GM23338 (cell line): Measurements from ENCODE around the gene THBS4. TPM values are rescaled to one million over a fixed set of nuclear protein-coding genes. Genes with fewer than 3 reads are reported as not detected.

ENCODE experiments used
- ATAC-seq: fragments of 200-7000 bp; cut with Tn5 transposase; 3 replicates; pipeline ENCODE4 v1.9.1; 2020
- DNase-seq: peaks from one replicate; pipeline ENCODE4 v3.0.0-alpha.2; 2015; ENCODE audit warnings: low spot score
- H2AFZ ChIP-seq: fragments of 200-600 bp; sonication (generic); 2 replicates; pipeline ENCODE4 v1.8.0; 2016; ENCODE audit warnings: antibody characterized with exemption, mild to moderate bottlenecking, moderate library complexity
- H3F3A ChIP-seq: fragments of 200-600 bp; sonication (generic); replicated peaks from 2 replicates; pipeline ENCODE4 v1.8.0; 2017; ENCODE audit warnings: antibody characterized with exemption, mixed run types, low read depth
- H3K27ac ChIP-seq: fragments of 200-600 bp; sonication (generic); 2 replicates; pipeline ENCODE4 v1.6.1; 2016; ENCODE audit warnings: low read depth
- H3K27me3 ChIP-seq: fragments of 200-600 bp; sonication (generic); 2 replicates; pipeline ENCODE4 v1.8.0; 2016; ENCODE audit warnings: mild to moderate bottlenecking, mixed run types, moderate library complexity; ENCODE audit not compliant: insufficient read depth
- H3K36me3 ChIP-seq: fragments of 200-600 bp; sonication (generic); 2 replicates; pipeline ENCODE4 v1.8.0; 2016; ENCODE audit warnings: mild to moderate bottlenecking; ENCODE audit not compliant: insufficient read depth
- H3K4me1 ChIP-seq: fragments of 200-600 bp; sonication (generic); 2 replicates; pipeline ENCODE4 v1.8.0; 2016; ENCODE audit warnings: mild to moderate bottlenecking, moderate library complexity; ENCODE audit not compliant: insufficient read depth
- H3K4me2 ChIP-seq: fragments of 200-600 bp; sonication (generic); 2 replicates; pipeline ENCODE4 v1.7.1; 2017; ENCODE audit warnings: mixed run types
- H3K4me3 ChIP-seq: fragments of 200-600 bp; sonication (generic); 2 replicates; pipeline ENCODE4 v1.6.1; 2016; ENCODE audit warnings: mixed run types
- H3K79me2 ChIP-seq: fragments of 200-600 bp; sonication (generic); replicated peaks from 2 replicates; pipeline ENCODE4 v1.8.0; 2017; ENCODE audit warnings: mild to moderate bottlenecking; ENCODE audit not compliant: insufficient read depth
- H3K9me2 ChIP-seq: fragments of 200-600 bp; sonication (generic); 2 replicates; pipeline ENCODE4 v1.8.0; 2017; ENCODE audit not compliant: insufficient read depth
- H4K20me1 ChIP-seq: fragments of 200-600 bp; sonication (generic); replicated peaks from 2 replicates; pipeline ENCODE4 v1.8.0; 2017; ENCODE audit warnings: mild to moderate bottlenecking; ENCODE audit not compliant: insufficient read depth
- H3K27ac Mint-ChIP-seq: 2 replicates; pipeline ENCODE4 v1.8.0; 2020; ENCODE audit warnings: inconsistent platforms, mild to moderate bottlenecking, moderate library complexity, mixed read lengths
- H3K27me3 Mint-ChIP-seq: 3 replicates; pipeline ENCODE4 v1.8.0; 2022; ENCODE audit warnings: low read depth, mild to moderate bottlenecking, moderate library complexity, mixed read lengths, inconsistent platforms; ENCODE audit not compliant: insufficient read depth, poor library complexity
- H3K36me3 Mint-ChIP-seq: 3 replicates; pipeline ENCODE4 v1.8.0; 2021; ENCODE audit warnings: low read depth, mild to moderate bottlenecking, inconsistent platforms, moderate library complexity, mixed read lengths
- H3K4me1 Mint-ChIP-seq: 3 replicates; pipeline ENCODE4 v1.8.0; 2020; ENCODE audit warnings: mild to moderate bottlenecking, inconsistent platforms, mixed read lengths
- H3K4me3 Mint-ChIP-seq: 3 replicates; pipeline ENCODE4 v1.8.0; 2021; ENCODE audit warnings: moderate library complexity, mild to moderate bottlenecking, inconsistent platforms, mixed read lengths
- H3K9me3 Mint-ChIP-seq: 3 replicates; pipeline ENCODE4 v1.8.0; 2020; ENCODE audit warnings: moderate library complexity, mild to moderate bottlenecking, inconsistent platforms, mixed read lengths
- CREB1 ChIP-seq: fragments of 250-450 bp; sonication (Bioruptor Pico); IDR thresholded peaks from 2 replicates; pipeline ENCODE4 v1.5.0; 2020; ENCODE audit warnings: low read depth, mild to moderate bottlenecking, moderate library complexity
- EZH2 ChIP-seq: fragments of 200-600 bp; sonication (generic); IDR thresholded peaks from one replicate; pipeline ENCODE4 v1.8.0; 2017; ENCODE audit warnings: antibody characterized with exemption, mild to moderate bottlenecking, low read depth; ENCODE audit not compliant: unreplicated experiment
- EZH2phosphoT487 ChIP-seq: fragments of 200-600 bp; sonication (generic); IDR thresholded peaks from one replicate; pipeline ENCODE4 v1.8.1; 2018; ENCODE audit warnings: antibody characterized with exemption; ENCODE audit not compliant: unreplicated experiment
- JUNB ChIP-seq: IDR thresholded peaks from one replicate; pipeline ENCODE4 v1.6.1; 2016; ENCODE audit warnings: antibody characterized with exemption; ENCODE audit not compliant: unreplicated experiment
- NANOG ChIP-seq: IDR thresholded peaks from 2 replicates; pipeline ENCODE4 v1.6.1; 2016; ENCODE audit warnings: antibody characterized with exemption, borderline replicate concordance
- POLR2AphosphoS5 ChIP-seq: IDR thresholded peaks from 2 replicates; pipeline ENCODE4 v1.6.1; 2016; ENCODE audit warnings: antibody characterized with exemption, low read depth
- STAT1 ChIP-seq: IDR thresholded peaks from one replicate; pipeline ENCODE4 v1.6.1; 2016; ENCODE audit warnings: antibody characterized with exemption; ENCODE audit not compliant: unreplicated experiment
- ZNF114 ChIP-seq: fragments of 250-450 bp; sonication (Bioruptor Pico); IDR thresholded peaks from 2 replicates; pipeline ENCODE4 v1.5.0; 2020; ENCODE audit warnings: mild to moderate bottlenecking, moderate library complexity
- ZNF331 ChIP-seq: fragments of 250-450 bp; sonication (Bioruptor Pico); IDR thresholded peaks from 2 replicates; pipeline ENCODE4 v1.5.0; 2020; ENCODE audit warnings: low read depth, mild to moderate bottlenecking, moderate library complexity
- polyA plus RNA-seq: library from polyadenylated mRNA; unstranded; fragments of >200 nt; fragmentation: Nextera tagmentation; extraction: Ambion mirVana; gene quantifications from 2 replicates; pipeline ENCODE4 v1.2.1, GENCODE V29; 2016
- total RNA-seq: library from RNA; depleted of rRNA; stranded (reverse); fragments of >200 nt; shearing (Covaris generic); gene quantifications from 2 replicates; pipeline ENCODE4 v1.2.3, GENCODE V29; 2014
- TF ChIP-seq, protein P1 (sequence below): IDR thresholded peaks from one replicate; pipeline ENCODE4 v1.6.1; 2018; ENCODE audit warnings: antibody characterized with exemption; ENCODE audit not compliant: unreplicated experiment
- TF ChIP-seq, protein P2 (sequence below), 2 experiments: fragments of 200-600 bp in 1 of 2; sonication (generic) in 1 of 2; conservative IDR thresholded peaks; 2 replicates each; pipeline versions ENCODE4 v1.5.1 to v1.6.1; 2016 to 2017; ENCODE audit warnings: antibody characterized with exemption in 2 of 2, low read depth in 2 of 2, mild to moderate bottlenecking in 2 of 2, moderate library complexity in 1 of 2
- TF ChIP-seq, protein P3 (sequence below): fragments of 250-450 bp; sonication (Bioruptor Pico); IDR thresholded peaks from 2 replicates; pipeline ENCODE4 v1.5.0; 2020; ENCODE audit warnings: mild to moderate bottlenecking, moderate library complexity
- TF ChIP-seq, protein P4 (sequence below): IDR thresholded peaks from 2 replicates; pipeline ENCODE4 v1.6.1; 2016; ENCODE audit warnings: antibody characterized with exemption

The THBS4 gene
- total and polyA plus RNA-seq, 2 experiments from 2014 or later, result 14.0 to 23.2 TPM

DNA sequence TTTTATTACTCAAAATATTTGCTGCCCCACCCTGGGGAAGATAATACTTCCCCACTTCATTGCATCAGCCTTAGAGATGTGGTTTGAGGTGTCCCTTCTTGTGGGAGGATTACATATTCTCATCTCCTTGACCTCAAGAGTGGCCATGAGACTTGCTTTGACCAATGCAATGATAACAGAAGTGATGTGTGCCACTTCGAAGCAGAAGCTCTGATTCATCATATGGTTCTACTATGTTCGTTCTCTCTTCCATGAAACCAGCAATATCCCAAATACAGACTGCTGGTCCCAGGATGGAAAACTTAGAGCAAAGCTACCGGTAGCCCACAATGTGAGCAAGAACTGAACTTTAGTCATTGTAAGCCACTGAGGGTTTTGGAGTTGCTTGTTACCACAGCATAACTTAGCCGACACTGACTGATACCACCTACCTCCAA is 92.0 kb downstream of the THBS4 start:
- peaks cover 4% of the 10 kb centered on the region for H3K27me3 Mint-ChIP-seq
- ATAC-seq, result no peak

More for the DNA sequence above, 92.0 kb downstream of the THBS4 start:
- Mint-ChIP-seq H3K4me3 (no peak overlapping the region), H3K4me1 (peaks cover 10% of the 10 kb centered on the region), H3K27ac (no peak overlapping the region), H3K36me3 (peaks cover 14% of the 10 kb centered on the region), H3K9me3 (no peaks in the 10 kb centered on the region; the same call in 2 of the 3 replicates)
- H3F3A ChIP-seq, result no peaks in the 10 kb centered on the region
- no peak overlapping the region for H3K4me2 ChIP-seq
- H2AFZ ChIP-seq, result no peak overlapping the region
- H3K9me2 ChIP-seq, result peaks cover 12% of the 10 kb centered on the region
- H3K79me2 ChIP-seq, result no peaks in the 10 kb centered on the region
- no peak overlapping the region for H3K4me3 ChIP-seq
- no peak for TF ChIP-seq EZH2phosphoT487
- no peak for TF ChIP-seq CREB1
- TF ChIP-seq, protein P1, sequence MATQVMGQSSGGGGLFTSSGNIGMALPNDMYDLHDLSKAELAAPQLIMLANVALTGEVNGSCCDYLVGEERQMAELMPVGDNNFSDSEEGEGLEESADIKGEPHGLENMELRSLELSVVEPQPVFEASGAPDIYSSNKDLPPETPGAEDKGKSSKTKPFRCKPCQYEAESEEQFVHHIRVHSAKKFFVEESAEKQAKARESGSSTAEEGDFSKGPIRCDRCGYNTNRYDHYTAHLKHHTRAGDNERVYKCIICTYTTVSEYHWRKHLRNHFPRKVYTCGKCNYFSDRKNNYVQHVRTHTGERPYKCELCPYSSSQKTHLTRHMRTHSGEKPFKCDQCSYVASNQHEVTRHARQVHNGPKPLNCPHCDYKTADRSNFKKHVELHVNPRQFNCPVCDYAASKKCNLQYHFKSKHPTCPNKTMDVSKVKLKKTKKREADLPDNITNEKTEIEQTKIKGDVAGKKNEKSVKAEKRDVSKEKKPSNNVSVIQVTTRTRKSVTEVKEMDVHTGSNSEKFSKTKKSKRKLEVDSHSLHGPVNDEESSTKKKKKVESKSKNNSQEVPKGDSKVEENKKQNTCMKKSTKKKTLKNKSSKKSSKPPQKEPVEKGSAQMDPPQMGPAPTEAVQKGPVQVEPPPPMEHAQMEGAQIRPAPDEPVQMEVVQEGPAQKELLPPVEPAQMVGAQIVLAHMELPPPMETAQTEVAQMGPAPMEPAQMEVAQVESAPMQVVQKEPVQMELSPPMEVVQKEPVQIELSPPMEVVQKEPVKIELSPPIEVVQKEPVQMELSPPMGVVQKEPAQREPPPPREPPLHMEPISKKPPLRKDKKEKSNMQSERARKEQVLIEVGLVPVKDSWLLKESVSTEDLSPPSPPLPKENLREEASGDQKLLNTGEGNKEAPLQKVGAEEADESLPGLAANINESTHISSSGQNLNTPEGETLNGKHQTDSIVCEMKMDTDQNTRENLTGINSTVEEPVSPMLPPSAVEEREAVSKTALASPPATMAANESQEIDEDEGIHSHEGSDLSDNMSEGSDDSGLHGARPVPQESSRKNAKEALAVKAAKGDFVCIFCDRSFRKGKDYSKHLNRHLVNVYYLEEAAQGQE, result no peak
- no peak for TF ChIP-seq ZNF331
- TF ChIP-seq STAT1, result no peak
- TF ChIP-seq EZH2, result no peak
- TF ChIP-seq, protein P2, sequence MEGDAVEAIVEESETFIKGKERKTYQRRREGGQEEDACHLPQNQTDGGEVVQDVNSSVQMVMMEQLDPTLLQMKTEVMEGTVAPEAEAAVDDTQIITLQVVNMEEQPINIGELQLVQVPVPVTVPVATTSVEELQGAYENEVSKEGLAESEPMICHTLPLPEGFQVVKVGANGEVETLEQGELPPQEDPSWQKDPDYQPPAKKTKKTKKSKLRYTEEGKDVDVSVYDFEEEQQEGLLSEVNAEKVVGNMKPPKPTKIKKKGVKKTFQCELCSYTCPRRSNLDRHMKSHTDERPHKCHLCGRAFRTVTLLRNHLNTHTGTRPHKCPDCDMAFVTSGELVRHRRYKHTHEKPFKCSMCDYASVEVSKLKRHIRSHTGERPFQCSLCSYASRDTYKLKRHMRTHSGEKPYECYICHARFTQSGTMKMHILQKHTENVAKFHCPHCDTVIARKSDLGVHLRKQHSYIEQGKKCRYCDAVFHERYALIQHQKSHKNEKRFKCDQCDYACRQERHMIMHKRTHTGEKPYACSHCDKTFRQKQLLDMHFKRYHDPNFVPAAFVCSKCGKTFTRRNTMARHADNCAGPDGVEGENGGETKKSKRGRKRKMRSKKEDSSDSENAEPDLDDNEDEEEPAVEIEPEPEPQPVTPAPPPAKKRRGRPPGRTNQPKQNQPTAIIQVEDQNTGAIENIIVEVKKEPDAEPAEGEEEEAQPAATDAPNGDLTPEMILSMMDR (conservative IDR thresholded peaks at IDR 0.05; ENCODE audit: low read depth in 2 of 2), result no peak
- no peak for TF ChIP-seq NANOG
- no peak for TF ChIP-seq POLR2AphosphoS5
- no peak for TF ChIP-seq JUNB
- TF ChIP-seq, protein P3, sequence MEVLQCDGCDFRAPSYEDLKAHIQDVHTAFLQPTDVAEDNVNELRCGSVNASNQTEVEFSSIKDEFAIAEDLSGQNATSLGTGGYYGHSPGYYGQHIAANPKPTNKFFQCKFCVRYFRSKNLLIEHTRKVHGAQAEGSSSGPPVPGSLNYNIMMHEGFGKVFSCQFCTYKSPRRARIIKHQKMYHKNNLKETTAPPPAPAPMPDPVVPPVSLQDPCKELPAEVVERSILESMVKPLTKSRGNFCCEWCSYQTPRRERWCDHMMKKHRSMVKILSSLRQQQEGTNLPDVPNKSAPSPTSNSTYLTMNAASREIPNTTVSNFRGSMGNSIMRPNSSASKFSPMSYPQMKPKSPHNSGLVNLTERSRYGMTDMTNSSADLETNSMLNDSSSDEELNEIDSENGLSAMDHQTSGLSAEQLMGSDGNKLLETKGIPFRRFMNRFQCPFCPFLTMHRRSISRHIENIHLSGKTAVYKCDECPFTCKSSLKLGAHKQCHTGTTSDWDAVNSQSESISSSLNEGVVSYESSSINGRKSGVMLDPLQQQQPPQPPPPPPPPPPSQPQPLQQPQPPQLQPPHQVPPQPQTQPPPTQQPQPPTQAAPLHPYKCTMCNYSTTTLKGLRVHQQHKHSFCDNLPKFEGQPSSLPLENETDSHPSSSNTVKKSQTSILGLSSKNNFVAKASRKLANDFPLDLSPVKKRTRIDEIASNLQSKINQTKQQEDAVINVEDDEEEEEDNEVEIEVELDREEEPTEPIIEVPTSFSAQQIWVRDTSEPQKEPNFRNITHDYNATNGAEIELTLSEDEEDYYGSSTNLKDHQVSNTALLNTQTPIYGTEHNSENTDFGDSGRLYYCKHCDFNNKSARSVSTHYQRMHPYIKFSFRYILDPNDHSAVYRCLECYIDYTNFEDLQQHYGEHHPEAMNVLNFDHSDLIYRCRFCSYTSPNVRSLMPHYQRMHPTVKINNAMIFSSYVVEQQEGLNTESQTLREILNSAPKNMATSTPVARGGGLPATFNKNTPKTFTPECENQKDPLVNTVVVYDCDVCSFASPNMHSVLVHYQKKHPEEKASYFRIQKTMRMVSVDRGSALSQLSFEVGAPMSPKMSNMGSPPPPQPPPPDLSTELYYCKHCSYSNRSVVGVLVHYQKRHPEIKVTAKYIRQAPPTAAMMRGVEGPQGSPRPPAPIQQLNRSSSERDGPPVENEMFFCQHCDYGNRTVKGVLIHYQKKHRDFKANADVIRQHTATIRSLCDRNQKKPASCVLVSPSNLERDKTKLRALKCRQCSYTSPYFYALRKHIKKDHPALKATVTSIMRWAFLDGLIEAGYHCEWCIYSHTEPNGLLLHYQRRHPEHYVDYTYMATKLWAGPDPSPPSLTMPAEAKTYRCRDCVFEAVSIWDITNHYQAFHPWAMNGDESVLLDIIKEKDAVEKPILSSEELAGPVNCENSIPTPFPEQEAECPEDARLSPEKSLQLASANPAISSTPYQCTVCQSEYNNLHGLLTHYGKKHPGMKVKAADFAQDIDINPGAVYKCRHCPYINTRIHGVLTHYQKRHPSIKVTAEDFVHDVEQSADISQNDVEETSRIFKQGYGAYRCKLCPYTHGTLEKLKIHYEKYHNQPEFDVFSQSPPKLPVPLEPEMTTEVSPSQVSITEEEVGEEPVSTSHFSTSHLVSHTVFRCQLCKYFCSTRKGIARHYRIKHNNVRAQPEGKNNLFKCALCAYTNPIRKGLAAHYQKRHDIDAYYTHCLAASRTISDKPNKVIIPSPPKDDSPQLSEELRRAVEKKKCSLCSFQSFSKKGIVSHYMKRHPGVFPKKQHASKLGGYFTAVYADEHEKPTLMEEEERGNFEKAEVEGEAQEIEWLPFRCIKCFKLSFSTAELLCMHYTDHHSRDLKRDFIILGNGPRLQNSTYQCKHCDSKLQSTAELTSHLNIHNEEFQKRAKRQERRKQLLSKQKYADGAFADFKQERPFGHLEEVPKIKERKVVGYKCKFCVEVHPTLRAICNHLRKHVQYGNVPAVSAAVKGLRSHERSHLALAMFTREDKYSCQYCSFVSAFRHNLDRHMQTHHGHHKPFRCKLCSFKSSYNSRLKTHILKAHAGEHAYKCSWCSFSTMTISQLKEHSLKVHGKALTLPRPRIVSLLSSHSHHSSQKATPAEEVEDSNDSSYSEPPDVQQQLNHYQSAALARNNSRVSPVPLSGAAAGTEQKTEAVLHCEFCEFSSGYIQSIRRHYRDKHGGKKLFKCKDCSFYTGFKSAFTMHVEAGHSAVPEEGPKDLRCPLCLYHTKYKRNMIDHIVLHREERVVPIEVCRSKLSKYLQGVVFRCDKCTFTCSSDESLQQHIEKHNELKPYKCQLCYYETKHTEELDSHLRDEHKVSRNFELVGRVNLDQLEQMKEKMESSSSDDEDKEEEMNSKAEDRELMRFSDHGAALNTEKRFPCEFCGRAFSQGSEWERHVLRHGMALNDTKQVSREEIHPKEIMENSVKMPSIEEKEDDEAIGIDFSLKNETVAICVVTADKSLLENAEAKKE, result no peak
- TF ChIP-seq, protein P4, sequence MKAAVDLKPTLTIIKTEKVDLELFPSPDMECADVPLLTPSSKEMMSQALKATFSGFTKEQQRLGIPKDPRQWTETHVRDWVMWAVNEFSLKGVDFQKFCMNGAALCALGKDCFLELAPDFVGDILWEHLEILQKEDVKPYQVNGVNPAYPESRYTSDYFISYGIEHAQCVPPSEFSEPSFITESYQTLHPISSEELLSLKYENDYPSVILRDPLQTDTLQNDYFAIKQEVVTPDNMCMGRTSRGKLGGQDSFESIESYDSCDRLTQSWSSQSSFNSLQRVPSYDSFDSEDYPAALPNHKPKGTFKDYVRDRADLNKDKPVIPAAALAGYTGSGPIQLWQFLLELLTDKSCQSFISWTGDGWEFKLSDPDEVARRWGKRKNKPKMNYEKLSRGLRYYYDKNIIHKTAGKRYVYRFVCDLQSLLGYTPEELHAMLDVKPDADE, result no peak
- TF ChIP-seq ZNF114 (CRISPR knock-in tag), result no peak
- H3K27me3 ChIP-seq, result no peaks in the 10 kb centered on the region
- H4K20me1 ChIP-seq, result no peaks in the 10 kb centered on the region
- no peak overlapping the region for H3K27ac ChIP-seq
- H3K4me1 ChIP-seq, result peaks cover 14% of the 10 kb centered on the region
- H3K36me3 ChIP-seq, result no peaks in the 10 kb centered on the region
- DNase-seq, result no peak
